HS-5 (cell line): ENCODE measurements around the gene PRX.
"Not testable (repeated sequence)": the region's sequence is repeated elsewhere in the genome, so short reads cannot be mapped to it uniquely, and the experiment has no call there.

Source experiments
- DNase-seq: peaks from one replicate; pipeline ENCODE4 v3.0.0-alpha.2; 2012; ENCODE audit warnings: low read depth

The PRX gene

DNA sequence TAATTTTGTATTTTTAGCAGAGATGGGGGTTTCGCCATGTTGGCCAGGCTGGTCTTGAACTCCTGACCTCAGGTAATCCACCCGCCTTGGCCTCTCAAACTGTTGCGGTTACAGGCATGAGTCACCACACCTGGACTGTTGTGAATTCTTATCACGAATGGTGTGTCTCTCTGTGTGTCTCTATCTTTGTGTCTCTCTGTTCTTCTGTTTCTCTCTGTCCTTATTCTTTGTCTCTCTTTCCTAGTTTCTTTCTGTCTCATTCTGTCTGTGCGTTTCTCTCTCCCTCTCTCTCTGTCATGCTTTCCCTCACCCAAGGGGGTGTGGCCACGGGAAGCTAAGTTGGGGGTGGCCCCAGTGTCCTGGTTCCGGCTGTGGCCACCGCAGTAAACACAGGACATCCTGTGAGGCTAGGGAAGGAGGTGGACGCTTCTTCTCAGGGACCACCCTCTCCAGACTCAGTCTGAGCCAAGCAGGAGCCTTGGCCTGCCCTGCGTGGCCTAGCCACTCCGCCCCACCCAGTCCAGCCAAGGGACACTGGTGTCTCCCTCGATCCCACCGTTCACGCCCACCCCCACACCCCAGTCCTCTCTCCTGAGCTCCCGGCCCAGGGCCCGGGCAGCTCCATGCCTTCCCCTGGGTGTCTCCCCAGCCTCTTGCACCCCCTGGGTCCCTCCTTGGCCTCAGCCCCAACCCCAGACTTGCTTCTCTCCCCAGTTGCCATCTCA lies 3.9 kb upstream of the PRX start:
- no peak for DNase-seq

GRCh38 chr19:40415768-40416167 lies 2.6 kb upstream of the PRX start:
- DNase-seq, result no peak

DNA sequence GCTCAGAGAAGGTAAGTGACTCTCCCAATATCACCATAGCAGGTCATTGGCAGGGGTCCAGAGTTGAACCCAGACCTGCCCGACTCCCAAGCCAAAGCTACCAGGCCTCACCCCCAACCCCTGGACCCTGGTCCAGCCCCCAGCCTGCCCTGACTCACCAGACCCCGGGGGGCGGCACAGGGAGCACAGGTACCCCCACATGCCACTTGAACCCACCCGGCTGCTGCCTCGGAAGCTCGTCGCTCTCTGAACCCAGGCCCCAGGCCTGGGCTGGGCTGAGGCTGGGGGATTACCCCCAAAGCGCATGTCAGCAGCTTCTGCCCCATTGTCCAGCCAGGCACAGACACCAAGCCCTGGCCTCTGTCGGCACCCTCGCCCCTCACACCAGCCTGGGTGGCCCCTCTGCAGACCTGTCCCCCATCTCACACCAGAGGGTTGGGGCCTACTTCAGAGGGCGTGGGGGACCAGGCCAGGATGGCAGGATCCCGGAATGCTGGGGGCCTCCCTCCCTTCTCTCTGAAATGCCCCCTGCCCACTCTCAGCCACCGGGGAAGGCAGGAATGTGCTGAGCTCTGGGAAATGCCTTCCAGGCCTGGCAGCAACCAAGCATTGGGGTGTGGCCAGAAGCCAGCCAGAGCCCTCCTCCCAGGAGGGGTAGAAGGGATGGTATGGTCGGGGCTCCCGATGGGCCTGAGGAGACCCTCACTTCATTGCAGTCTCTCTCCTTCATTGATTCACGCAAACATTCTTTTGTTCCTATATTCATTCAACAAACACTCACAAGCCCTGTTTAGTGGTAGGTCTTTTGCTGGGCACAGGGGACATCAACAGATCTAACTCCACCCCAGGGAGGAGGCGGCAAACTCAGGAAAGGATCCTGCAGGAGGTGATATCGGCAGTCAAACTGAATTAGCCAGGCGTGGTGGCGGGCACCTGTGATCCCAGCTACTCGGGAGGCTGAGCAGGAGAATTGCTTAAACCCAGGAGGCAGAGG lies 1.7 kb upstream of the PRX start:
- DNase-seq, result no peak

- no peak for DNase-seq
Measured at GRCh38 chr19:40412866-40413265, 312 bp downstream of the PRX start.

- DNase-seq, result no peak
Measured at GRCh38 chr19:40411958-40412499, 1.1 kb downstream of the PRX start.

- DNase-seq, result no peak
Measured at GRCh38 chr19:40411125-40411842, 1.9 kb downstream of the PRX start.

- no peak for DNase-seq
Measured at GRCh38 chr19:40410030-40410389, 3.2 kb downstream of the PRX start.

DNA sequence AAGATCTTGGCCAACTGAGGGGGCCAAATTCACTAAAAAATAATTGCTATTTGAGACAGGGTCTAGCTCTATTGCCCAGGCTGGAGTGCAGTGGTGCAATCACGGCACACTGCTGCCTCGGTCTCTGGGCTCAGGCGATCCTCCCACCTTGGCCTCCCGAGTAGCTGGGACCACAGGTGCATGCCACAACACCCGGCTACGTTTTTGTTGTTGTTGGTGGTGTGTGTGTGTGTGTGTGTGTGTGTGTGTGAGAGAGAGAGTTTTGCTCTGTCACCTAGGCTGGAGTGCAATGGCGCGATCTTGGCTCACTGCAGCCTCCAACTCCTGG lies 4.6 kb downstream of the PRX start:
- not testable (repeated sequence) for DNase-seq

GRCh38 chr19:40407714-40408597 lies 5.2 kb downstream of the PRX start:
- DNase-seq, result no peak

- no peak for DNase-seq
Measured at GRCh38 chr19:40403262-40403984, 9.8 kb downstream of the PRX start.

DNA sequence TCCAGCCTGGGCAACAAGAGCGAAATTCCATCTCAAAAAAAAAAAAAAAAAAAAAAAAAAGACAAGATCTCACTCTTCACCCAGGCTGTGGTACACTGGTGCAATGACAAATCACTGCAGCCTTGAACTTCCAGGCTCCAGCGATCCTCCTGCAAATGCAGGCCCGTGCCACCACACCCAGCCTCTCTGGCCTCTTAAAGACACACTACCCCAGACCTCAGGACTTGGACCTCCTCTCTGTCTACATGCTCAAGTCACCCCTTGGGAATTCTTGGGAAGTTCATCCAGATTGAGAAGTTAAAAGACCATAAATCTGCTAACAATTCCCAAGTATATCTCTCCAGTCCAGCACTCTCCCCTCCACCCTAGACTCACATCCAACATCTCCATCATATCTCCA lies 12.6 kb downstream of the PRX start:
- DNase-seq, result no peak

GRCh38 chr19:40398417-40399131 lies 14.6 kb downstream of the PRX start:
- DNase-seq, result no peak

GRCh38 chr19:40397568-40397906 lies 15.6 kb downstream of the PRX start:
- DNase-seq, result no peak

DNA sequence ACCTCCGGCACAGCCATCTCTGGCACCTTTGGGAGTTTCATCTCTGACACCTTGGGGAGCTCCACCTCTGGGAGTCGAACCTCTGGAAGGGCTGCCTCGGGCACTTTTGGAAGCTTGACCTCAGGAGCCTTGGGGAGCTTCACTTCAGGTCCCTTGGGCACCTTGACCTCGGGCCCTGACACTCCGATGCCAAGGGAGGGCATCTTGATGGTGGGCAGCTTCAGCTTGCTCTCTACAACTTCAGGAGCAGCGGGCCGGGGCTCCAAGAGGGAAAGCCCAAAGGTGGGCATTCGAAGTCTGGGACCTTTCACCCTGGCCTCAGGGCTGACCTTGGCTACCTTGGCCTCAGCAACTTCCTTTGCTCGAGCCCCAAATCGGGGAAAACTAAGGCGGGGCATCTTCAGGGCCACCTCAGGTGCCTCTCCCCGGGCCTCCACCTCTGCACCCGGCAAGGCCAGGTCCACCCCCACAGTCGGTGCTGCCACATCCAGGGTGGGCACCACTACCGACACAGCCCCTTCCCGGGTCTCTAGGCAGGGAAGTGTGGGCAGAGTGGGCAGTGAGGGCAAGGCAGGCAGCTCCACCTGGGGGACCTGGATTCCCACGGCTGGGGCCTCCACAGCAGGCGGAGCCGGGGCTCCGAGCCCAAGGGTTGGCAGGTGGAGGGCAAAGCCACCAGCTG lies 16.2 kb downstream of the PRX start:
- no peak for DNase-seq

DNA sequence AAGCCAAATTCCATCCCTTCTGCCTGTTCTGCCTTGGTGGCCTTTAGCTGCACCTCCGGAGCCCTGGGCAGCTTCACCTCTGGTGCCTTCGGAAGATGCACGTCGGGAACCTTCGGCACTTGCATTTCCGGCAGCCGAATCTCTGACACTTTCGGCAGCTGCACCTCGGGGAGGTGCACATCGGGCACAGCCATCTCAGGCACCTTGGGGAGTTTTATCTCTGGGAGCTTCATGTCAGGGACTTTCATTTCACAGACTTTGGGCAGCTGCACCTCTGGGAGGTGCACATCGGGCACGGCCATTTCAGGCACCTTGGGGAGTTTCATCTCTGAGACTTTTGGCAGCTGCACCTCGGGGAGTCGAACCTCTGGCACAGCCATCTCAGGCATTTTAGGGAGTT lies 17.2 kb downstream of the PRX start:
- DNase-seq, result no peak

GRCh38 chr19:40394816-40395210 lies 18.4 kb downstream of the PRX start:
- DNase-seq, result no peak

DNA sequence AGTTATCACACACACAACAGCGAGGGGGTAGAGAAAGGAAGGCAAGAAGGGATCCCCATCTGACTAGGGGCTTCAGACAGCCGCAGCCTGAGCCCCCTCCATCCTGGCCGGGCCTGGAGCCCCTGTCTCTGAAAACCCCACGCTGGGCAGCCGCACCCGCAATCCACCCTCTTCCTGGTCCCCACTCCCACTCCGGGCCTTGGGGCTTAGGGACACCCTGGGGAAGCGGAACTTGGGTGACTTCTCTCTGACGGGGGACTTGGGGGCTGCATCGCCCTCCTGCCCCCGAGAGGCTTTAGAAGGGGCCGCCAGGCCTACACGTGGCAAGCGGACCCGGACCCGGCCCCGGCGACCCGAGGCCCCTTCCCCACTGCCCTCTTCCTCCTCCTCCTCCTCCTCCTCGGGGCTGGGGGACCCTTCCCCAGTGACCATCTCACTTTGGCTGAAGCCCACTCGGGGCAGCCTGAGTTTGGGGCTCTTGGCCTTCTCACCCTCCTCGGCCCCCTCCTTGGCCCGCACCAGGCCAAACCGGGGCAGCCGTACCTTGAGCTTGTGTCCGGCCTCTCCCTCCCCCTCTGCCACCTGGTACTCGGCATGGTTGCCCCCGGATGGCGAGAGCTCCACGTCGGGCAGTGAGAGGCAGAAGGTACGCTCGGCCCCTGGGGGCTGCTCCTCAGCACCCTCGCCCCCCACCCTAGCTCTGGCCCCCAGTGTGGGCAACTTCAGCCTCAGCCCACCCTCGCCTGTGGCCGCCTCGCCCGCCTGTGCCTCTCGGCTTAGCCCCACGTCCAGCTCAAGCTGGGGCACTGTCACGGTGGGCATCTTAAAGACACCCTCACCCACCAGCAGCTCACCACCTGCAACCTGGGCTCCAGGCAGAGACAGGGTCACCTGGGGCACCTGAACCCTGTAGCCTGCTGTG lies 19.0 kb downstream of the PRX start:
- DNase-seq, result no peak

GRCh38 chr19:40392894-40393517 lies 20.2 kb downstream of the PRX start:
- no peak for DNase-seq
